Keratinocyte (primary cell): ENCODE results near the gene KDM3B.

Experiments
- CTCF ChIP-seq, 3 experiments: IDR thresholded peaks in 1 of 3; conservative IDR thresholded peaks in 1 of 3; optimal IDR thresholded peaks in 1 of 3; 2 replicates in 2 of 3; 3 replicates in 1 of 3; pipeline versions ENCODE3 to v1.5.1; 2011; ENCODE audit warnings: low read length in 3 of 3, mild to moderate bottlenecking in 3 of 3, moderate library complexity in 2 of 3, control low read depth in 1 of 3, inconsistent platforms in 1 of 3; ENCODE audit not compliant: insufficient read depth in 2 of 3; ENCODE audit errors: extremely low read depth in 1 of 3
- EZH2 ChIP-seq: IDR thresholded peaks from one replicate; pipeline ENCODE4 v1.6.1; 2012; ENCODE audit warnings: inconsistent platforms, mild to moderate bottlenecking, low read length, moderate library complexity

- no peak for TF ChIP-seq CTCF (optimal IDR thresholded peaks at IDR 0.05 in 1 of 3, IDR thresholded peaks at IDR 0.05 in 1 of 3, conservative IDR thresholded peaks at IDR 0.05 in 1 of 3; ENCODE audit: extremely low read depth in 1 of 3, insufficient read depth in 2 of 3, low read length in 3 of 3)
- TF ChIP-seq EZH2 = no peak
Observed at GRCh38 chr5:138418444-138418843, 66.0 kb downstream of the KDM3B start.
